ENCODE results near the gene IGF2BP1. TPM values are rescaled to one million over a fixed set of nuclear protein-coding genes. Genes with fewer than 3 reads are reported as not detected.

Gene IGF2BP1
- polyA plus RNA-seq, 1 experiment: 9.9 TPM

- POLR2A ChIA-PET: interaction anchor here (0.6 to 3.8 kb wide), 6 partner anchors 9 to 106 kb away, joined by 3 to 25 read pairs (median 4); partner anchors contain the start of genes ATP5MC1 and SNF8
Measured at GRCh38 chr17:48998587-48999440, 1.6 kb downstream of the IGF2BP1 start.

GRCh38 chr17:49000943-49001342 is 3.8 kb downstream of the IGF2BP1 start:
- peak overlapping the region; percentile 92 for H3K4me3 ChIP-seq (ENCODE audit: low read depth, low read length)
- CTCF ChIA-PET: interaction anchor here (7.5 kb wide), 1 partner anchor 32 kb away, joined by 37 read pairs; no protein-coding TSS in a partner anchor
- H3K27me3 ChIP-seq (ENCODE audit: control insufficient read depth, insufficient read depth, low read length): peaks cover 3% of the 10 kb centered on the region
- DNase-seq (ENCODE audit: low read depth, low spot score): no peak
- TF ChIP-seq, protein P1, sequence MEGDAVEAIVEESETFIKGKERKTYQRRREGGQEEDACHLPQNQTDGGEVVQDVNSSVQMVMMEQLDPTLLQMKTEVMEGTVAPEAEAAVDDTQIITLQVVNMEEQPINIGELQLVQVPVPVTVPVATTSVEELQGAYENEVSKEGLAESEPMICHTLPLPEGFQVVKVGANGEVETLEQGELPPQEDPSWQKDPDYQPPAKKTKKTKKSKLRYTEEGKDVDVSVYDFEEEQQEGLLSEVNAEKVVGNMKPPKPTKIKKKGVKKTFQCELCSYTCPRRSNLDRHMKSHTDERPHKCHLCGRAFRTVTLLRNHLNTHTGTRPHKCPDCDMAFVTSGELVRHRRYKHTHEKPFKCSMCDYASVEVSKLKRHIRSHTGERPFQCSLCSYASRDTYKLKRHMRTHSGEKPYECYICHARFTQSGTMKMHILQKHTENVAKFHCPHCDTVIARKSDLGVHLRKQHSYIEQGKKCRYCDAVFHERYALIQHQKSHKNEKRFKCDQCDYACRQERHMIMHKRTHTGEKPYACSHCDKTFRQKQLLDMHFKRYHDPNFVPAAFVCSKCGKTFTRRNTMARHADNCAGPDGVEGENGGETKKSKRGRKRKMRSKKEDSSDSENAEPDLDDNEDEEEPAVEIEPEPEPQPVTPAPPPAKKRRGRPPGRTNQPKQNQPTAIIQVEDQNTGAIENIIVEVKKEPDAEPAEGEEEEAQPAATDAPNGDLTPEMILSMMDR (IDR thresholded peaks at IDR 0.05; ENCODE audit: low read depth, low read length): no peak
- POLR2A ChIA-PET: no interaction called here
- H3K9me3 ChIP-seq (ENCODE audit: control insufficient read depth, insufficient read depth, low read length): no peaks in the 10 kb centered on the region; the same call in 1 of the 2 replicates
- H3K27ac ChIP-seq (ENCODE audit: low read depth, low read length): no peak overlapping the region

More at GRCh38 chr17:48998587-48999440, 1.6 kb downstream of the IGF2BP1 start:
- TF ChIP-seq, protein P1 (IDR thresholded peaks at IDR 0.05; ENCODE audit: low read depth, low read length): peak; percentile 45
- Histone ChIP-seq H3K4me3 (ENCODE audit: low read depth, low read length) (peak overlapping the region; percentile 92), H3K27me3 (ENCODE audit: control insufficient read depth, insufficient read depth, low read length) (peaks cover 24% of the 10 kb centered on the region), H3K9me3 (ENCODE audit: control insufficient read depth, insufficient read depth, low read length) (no peaks in the 10 kb centered on the region; the same call in 1 of the 2 replicates), H3K27ac (ENCODE audit: low read depth, low read length) (peak overlapping the region; percentile 89)
- CTCF ChIA-PET: interaction anchor here (0.5 to 7.5 kb wide), 5 partner anchors 17 to 235 kb away, joined by 3 to 37 read pairs (median 4); no protein-coding TSS in a partner anchor
- no peak for DNase-seq (ENCODE audit: low read depth, low spot score)

DNA sequence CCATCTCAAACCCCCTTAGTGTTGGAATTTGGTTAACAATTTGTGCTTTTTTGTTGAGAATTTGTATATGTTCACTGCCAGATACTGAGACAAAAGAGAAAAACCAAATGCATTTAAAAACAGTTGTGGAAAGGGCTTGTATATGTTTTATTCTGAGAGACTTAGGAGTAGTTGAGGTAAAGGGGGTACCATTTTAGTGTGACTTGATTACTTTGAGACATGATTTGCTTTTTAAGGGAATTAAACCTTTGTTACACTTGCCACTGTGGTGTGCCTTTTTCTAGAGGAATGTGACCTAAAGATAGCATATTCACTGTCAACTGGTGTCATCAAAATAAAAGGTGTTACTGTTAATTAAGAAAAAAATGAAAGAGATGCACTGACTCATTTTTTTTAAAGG is 4.5 kb downstream of the IGF2BP1 start:
- no peaks in the 10 kb centered on the region; the same call in 1 of the 2 replicates for H3K9me3 ChIP-seq (ENCODE audit: control insufficient read depth, insufficient read depth, low read length)
- TF ChIP-seq, protein P1 (IDR thresholded peaks at IDR 0.05; ENCODE audit: low read depth, low read length): no peak
- peak overlapping the region; percentile 92 for H3K4me3 ChIP-seq (ENCODE audit: low read depth, low read length)
- DNase-seq (ENCODE audit: low read depth, low spot score): no peak
- no peaks in the 10 kb centered on the region for H3K27me3 ChIP-seq (ENCODE audit: control insufficient read depth, insufficient read depth, low read length)
- H3K27ac ChIP-seq (ENCODE audit: low read depth, low read length): no peak overlapping the region
- CTCF ChIA-PET: interaction anchor here (7.5 kb wide), 1 partner anchor 31 kb away, joined by 37 read pairs; no protein-coding TSS in a partner anchor
- POLR2A ChIA-PET: no interaction called here

- no peaks in the 10 kb centered on the region; the same call in 1 of the 2 replicates for H3K9me3 ChIP-seq (ENCODE audit: control insufficient read depth, insufficient read depth, low read length)
- no peak for DNase-seq (ENCODE audit: low read depth, low spot score)
Measured at GRCh38 chr17:49002331-49002730, 5.1 kb downstream of the IGF2BP1 start.

More at GRCh38 chr17:49002331-49002730, 5.1 kb downstream of the IGF2BP1 start:
- Histone ChIP-seq H3K27me3 (ENCODE audit: control insufficient read depth, insufficient read depth, low read length) (no peaks in the 10 kb centered on the region), H3K4me3 (ENCODE audit: low read depth, low read length) (no peak overlapping the region; the same call in 1 of the 2 replicates), H3K27ac (ENCODE audit: low read depth, low read length) (no peak overlapping the region)
- CTCF ChIA-PET: interaction anchor here (0.6 to 7.5 kb wide), 2 partner anchors 31 to 50 kb away, joined by 3 to 37 read pairs; no protein-coding TSS in a partner anchor
- TF ChIP-seq, protein P1 (IDR thresholded peaks at IDR 0.05; ENCODE audit: low read depth, low read length): no peak
- POLR2A ChIA-PET: no interaction called here

Data from AG04450 (cell line).